Naive thymus-derived CD4-positive, alpha-beta T cell (primary cell): ENCODE data around the gene RNASE12. TPM values are rescaled to one million over a fixed set of nuclear protein-coding genes. Genes with fewer than 3 reads are reported as not detected.

Source experiments
- ATAC-seq: fragments of 150-1000 bp; cut with Tn5 transposase; 2 replicates; pipeline ENCODE4 v1.10.0; 2021; ENCODE audit warnings: mild to moderate bottlenecking, moderate library complexity
- CTCF ChIA-PET: fragments of 350-600 bp; sonication (Branson Sonifier 250); formaldehyde crosslinking; loops from one replicate; lab custom pipeline; 2021; ENCODE audit warnings: antibody characterized with exemption; lab: Charles Lee
- POLR2A ChIA-PET: fragments of 350-600 bp; sonication (Branson Sonifier 250); formaldehyde crosslinking; loops from one replicate; lab custom pipeline; 2021; ENCODE audit warnings: antibody characterized with exemption, inconsistent platforms; lab: Charles Lee
- DNase-seq, 9 donors: peaks; one replicate each; pipeline versions ENCODE4 v3.0.0 to v3.0.0-alpha.2; 2020 to 2022; ENCODE audit warnings: mixed read lengths in 1 of 9
- H3K27ac ChIP-seq: one replicate; pipeline ENCODE4 v1.7.0; 2013; ENCODE audit warnings: mild to moderate bottlenecking, low read depth, low read length, moderate library complexity
- H3K27me3 ChIP-seq, 2 donors: one replicate each; pipeline ENCODE4 v1.7.0; 2013; ENCODE audit warnings: low read length in 2 of 2, mild to moderate bottlenecking in 2 of 2, moderate library complexity in 2 of 2; ENCODE audit not compliant: control insufficient read depth in 2 of 2, insufficient read depth in 2 of 2
- H3K36me3 ChIP-seq, 3 experiments: 1 replicate in 2 of 3; 2 replicates in 1 of 3; pipeline ENCODE4 v1.7.0; 2013; ENCODE audit warnings: low read length in 3 of 3, mild to moderate bottlenecking in 3 of 3, moderate library complexity in 1 of 3; ENCODE audit not compliant: insufficient read depth in 3 of 3, control insufficient read depth in 2 of 3
- H3K4me1 ChIP-seq, 2 donors: one replicate each; pipeline ENCODE4 v1.7.0; 2013; ENCODE audit warnings: low read length in 2 of 2, mild to moderate bottlenecking in 2 of 2, moderate library complexity in 1 of 2; ENCODE audit not compliant: control insufficient read depth in 2 of 2, insufficient read depth in 2 of 2
- H3K4me3 ChIP-seq: 2 replicates; pipeline ENCODE4 v1.7.0; 2013; ENCODE audit warnings: mild to moderate bottlenecking, low read length
- H3K9me3 ChIP-seq, 3 experiments: 1 replicate in 2 of 3; 2 replicates in 1 of 3; pipeline ENCODE4 v1.7.0; 2013; ENCODE audit warnings: low read length in 3 of 3; ENCODE audit not compliant: control insufficient read depth in 2 of 3
- H3K27ac Mint-ChIP-seq, 9 donors: one replicate each; pipeline ENCODE4 v1.8.0; 2020 to 2022; ENCODE audit warnings: mixed read lengths in 9 of 9, mild to moderate bottlenecking in 8 of 9, moderate library complexity in 5 of 9, inconsistent platforms in 2 of 9
- H3K27me3 Mint-ChIP-seq, 5 donors: one replicate each; pipeline ENCODE4 v1.8.0; 2021 to 2022; ENCODE audit warnings: mixed read lengths in 5 of 5, mild to moderate bottlenecking in 1 of 5
- H3K36me3 Mint-ChIP-seq, 5 donors: one replicate each; pipeline ENCODE4 v1.8.0; 2020 to 2022; ENCODE audit warnings: mixed read lengths in 5 of 5, mild to moderate bottlenecking in 3 of 5, inconsistent platforms in 1 of 5
- H3K4me1 Mint-ChIP-seq, 7 donors: one replicate each; pipeline ENCODE4 v1.8.0; 2020 to 2022; ENCODE audit warnings: mixed read lengths in 7 of 7, mild to moderate bottlenecking in 3 of 7, inconsistent platforms in 1 of 7
- H3K4me3 Mint-ChIP-seq, 10 donors: one replicate each; pipeline ENCODE4 v1.8.0; 2020 to 2022; ENCODE audit warnings: mild to moderate bottlenecking in 10 of 10, mixed read lengths in 10 of 10, moderate library complexity in 6 of 10, inconsistent platforms in 2 of 10
- H3K9me3 Mint-ChIP-seq, 11 donors: one replicate each; pipeline ENCODE4 v1.8.0; 2020 to 2022; ENCODE audit warnings: mixed read lengths in 11 of 11, mild to moderate bottlenecking in 4 of 11, inconsistent platforms in 1 of 11, moderate library complexity in 1 of 11
- intact Hi-C, 2 donors: fragments of 100-400 bp; cut with micrococcal nuclease; formaldehyde crosslinking; loops; one replicate each; pipeline ENCODE4 v1.15.1; 2023
- polyA plus RNA-seq, 2 donors: library from polyadenylated mRNA; unstranded; fragments of 300-500 nt; fragmentation: Illumina TruSeq; gene quantifications; one replicate each; pipeline ENCODE4 v1.2.3, GENCODE V29; 2021
- total RNA-seq, 6 experiments: library from RNA in 5 of 6; stranded (reverse) in 5 of 6; gene quantifications; 1 replicate in 5 of 6; 2 replicates in 1 of 6; pipeline ENCODE4 v1.2.3 and lab custom pipeline; 2021 to 2026

RNASE12 gene
- total and polyA plus RNA-seq, 7 experiments from 2014 or later: not detected

- no peak overlapping the region for H3K4me3 Mint-ChIP-seq
- ChIA-PET CTCF (no interaction called here), POLR2A (no interaction called here)
- H3K9me3 Mint-ChIP-seq: peaks cover 0 to 2% (median 0%) of the 10 kb centered on the region in 11 donors
- H3K4me3 ChIP-seq: no peak overlapping the region
- no peaks in the 10 kb centered on the region for H3K4me1 ChIP-seq
- no peak for ATAC-seq
- H3K36me3 ChIP-seq: no peaks in the 10 kb centered on the region
- H3K27ac Mint-ChIP-seq: no peak overlapping the region
- intact Hi-C loops: no loop called here
- H3K36me3 Mint-ChIP-seq: peaks cover 0 to 3% (median 0%) of the 10 kb centered on the region in 5 donors
- H3K27ac ChIP-seq: no peak overlapping the region
- no peak for DNase-seq
- peaks cover 0 to 35% (median 12%) of the 10 kb centered on the region in 5 donors for H3K27me3 Mint-ChIP-seq
- peaks cover 0 to 1% (median 0%) of the 10 kb centered on the region in 7 donors for H3K4me1 Mint-ChIP-seq
- no peaks in the 10 kb centered on the region for H3K27me3 ChIP-seq
- H3K9me3 ChIP-seq: no peaks in the 10 kb centered on the region
Observed at GRCh38 chr14:20546877-20547276, 44.3 kb downstream of the RNASE12 start.

Other genes starting within 250 kb of the RNASE12 start
- gene PARP2, start 247.7 kb downstream of the RNASE12 start, total RNA-seq: 10 to 100 TPM; 15.3 to 24.5 (median 21.3) TPM
- gene PARP2, start 247.7 kb downstream of the RNASE12 start, polyA plus RNA-seq: 10 to 100 TPM in 1 of 2 donors, 1 to 10 TPM in 1; 9.8 to 14.0 TPM
- gene TEP1, start 177.9 kb downstream of the RNASE12 start, total RNA-seq: 10 to 100 TPM; 23.5 to 56.0 (median 43.6) TPM
- 1 to 10 TPM in 1 of 2 donors, under 1 TPM in 1; 0.74 to 6.3 TPM for gene TEP1, start 177.9 kb downstream of the RNASE12 start, polyA plus RNA-seq
- gene KLHL33, start 155.2 kb downstream of the RNASE12 start, total RNA-seq: under 1 TPM in 4 of 5 experiments, not detected in 1; 0.14 to 0.51 (median 0.23) TPM
- gene KLHL33, start 155.2 kb downstream of the RNASE12 start, polyA plus RNA-seq: not detected
- gene OSGEP, start 136.6 kb downstream of the RNASE12 start, total RNA-seq: 10 to 100 TPM; 54.2 to 77.2 (median 69.1) TPM
- gene OSGEP, start 136.6 kb downstream of the RNASE12 start, polyA plus RNA-seq: 10 to 100 TPM; 30.8 to 42.9 TPM
- gene APEX1, start 136.2 kb downstream of the RNASE12 start, total RNA-seq: 100 to 1,000 TPM in 4 of 5 experiments, 10 to 100 TPM in 1; 97.4 to 159 (median 129) TPM
- 100 to 1,000 TPM; 161 to 205 TPM for gene APEX1, start 136.2 kb downstream of the RNASE12 start, polyA plus RNA-seq
- gene PIP4P1, start 129.9 kb downstream of the RNASE12 start, total RNA-seq: 10 to 100 TPM; 34.9 to 87.1 (median 74.2) TPM
- gene PIP4P1, start 129.9 kb downstream of the RNASE12 start, polyA plus RNA-seq: 10 to 100 TPM; 20.7 to 38.5 TPM
- 100 to 1,000 TPM in 2 of 5 experiments, 10 to 100 TPM in 3; 58.9 to 179 (median 83.0) TPM for gene PNP, start 122.0 kb downstream of the RNASE12 start, total RNA-seq
- 10 to 100 TPM; 35.6 to 59.6 TPM for gene PNP, start 122.0 kb downstream of the RNASE12 start, polyA plus RNA-seq
- gene RNASE10, start 85.8 kb downstream of the RNASE12 start, total RNA-seq: 1 to 10 TPM in 1 of 5 experiments, under 1 TPM in 4; 0.63 to 1.1 (median 0.70) TPM
- not detected for gene RNASE10, start 85.8 kb downstream of the RNASE12 start, polyA plus RNA-seq
- not detected for gene RNASE9, start 30.3 kb downstream of the RNASE12 start, total RNA-seq
- not detected for gene RNASE9, start 30.3 kb downstream of the RNASE12 start, polyA plus RNA-seq
- gene RNASE11, start 3.4 kb downstream of the RNASE12 start, total RNA-seq: not detected
- gene RNASE11, start 3.4 kb downstream of the RNASE12 start, polyA plus RNA-seq: not detected
- not detected for gene OR6S1, start 50.3 kb upstream of the RNASE12 start, total RNA-seq
- gene OR6S1, start 50.3 kb upstream of the RNASE12 start, polyA plus RNA-seq: not detected
- 1 to 10 TPM in 1 of 5 experiments, under 1 TPM in 4; 0.17 to 4.2 (median 0.43) TPM for gene RNASE4, start 93.2 kb upstream of the RNASE12 start, total RNA-seq
- gene RNASE4, start 93.2 kb upstream of the RNASE12 start, polyA plus RNA-seq: under 1 TPM in 1 of 2 donors, not detected in 1; 0.83 TPM
- gene ANG, start 97.4 kb upstream of the RNASE12 start, total RNA-seq: 1 to 10 TPM in 3 of 5 experiments, not detected in 2; 1.6 to 3.5 (median 1.7) TPM
- under 1 TPM in 1 of 2 donors, not detected in 1; 0.40 TPM for gene ANG, start 97.4 kb upstream of the RNASE12 start, polyA plus RNA-seq
- gene EDDM3A, start 154.5 kb upstream of the RNASE12 start, total RNA-seq: not detected
- not detected for gene EDDM3A, start 154.5 kb upstream of the RNASE12 start, polyA plus RNA-seq
- not detected for gene EDDM3B, start 177.0 kb upstream of the RNASE12 start, total RNA-seq
- gene EDDM3B, start 177.0 kb upstream of the RNASE12 start, polyA plus RNA-seq: not detected
- 10 to 100 TPM in 1 of 5 experiments, 1 to 10 TPM in 4; 2.7 to 34.2 (median 2.9) TPM for gene RNASE6, start 189.9 kb upstream of the RNASE12 start, total RNA-seq
- 1 to 10 TPM; 3.6 to 5.6 TPM for gene RNASE6, start 189.9 kb upstream of the RNASE12 start, polyA plus RNA-seq
- gene RNASE1, start 211.5 kb upstream of the RNASE12 start, total RNA-seq: 10 to 100 TPM in 2 of 5 experiments, 1 to 10 TPM in 1, not detected in 2; 1.8 to 19.0 (median 15.5) TPM
- not detected for gene RNASE1, start 211.5 kb upstream of the RNASE12 start, polyA plus RNA-seq